Measurements from ENCODE around the gene NECTIN1.

NECTIN1 gene, protein sequence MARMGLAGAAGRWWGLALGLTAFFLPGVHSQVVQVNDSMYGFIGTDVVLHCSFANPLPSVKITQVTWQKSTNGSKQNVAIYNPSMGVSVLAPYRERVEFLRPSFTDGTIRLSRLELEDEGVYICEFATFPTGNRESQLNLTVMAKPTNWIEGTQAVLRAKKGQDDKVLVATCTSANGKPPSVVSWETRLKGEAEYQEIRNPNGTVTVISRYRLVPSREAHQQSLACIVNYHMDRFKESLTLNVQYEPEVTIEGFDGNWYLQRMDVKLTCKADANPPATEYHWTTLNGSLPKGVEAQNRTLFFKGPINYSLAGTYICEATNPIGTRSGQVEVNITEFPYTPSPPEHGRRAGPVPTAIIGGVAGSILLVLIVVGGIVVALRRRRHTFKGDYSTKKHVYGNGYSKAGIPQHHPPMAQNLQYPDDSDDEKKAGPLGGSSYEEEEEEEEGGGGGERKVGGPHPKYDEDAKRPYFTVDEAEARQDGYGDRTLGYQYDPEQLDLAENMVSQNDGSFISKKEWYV

DNA sequence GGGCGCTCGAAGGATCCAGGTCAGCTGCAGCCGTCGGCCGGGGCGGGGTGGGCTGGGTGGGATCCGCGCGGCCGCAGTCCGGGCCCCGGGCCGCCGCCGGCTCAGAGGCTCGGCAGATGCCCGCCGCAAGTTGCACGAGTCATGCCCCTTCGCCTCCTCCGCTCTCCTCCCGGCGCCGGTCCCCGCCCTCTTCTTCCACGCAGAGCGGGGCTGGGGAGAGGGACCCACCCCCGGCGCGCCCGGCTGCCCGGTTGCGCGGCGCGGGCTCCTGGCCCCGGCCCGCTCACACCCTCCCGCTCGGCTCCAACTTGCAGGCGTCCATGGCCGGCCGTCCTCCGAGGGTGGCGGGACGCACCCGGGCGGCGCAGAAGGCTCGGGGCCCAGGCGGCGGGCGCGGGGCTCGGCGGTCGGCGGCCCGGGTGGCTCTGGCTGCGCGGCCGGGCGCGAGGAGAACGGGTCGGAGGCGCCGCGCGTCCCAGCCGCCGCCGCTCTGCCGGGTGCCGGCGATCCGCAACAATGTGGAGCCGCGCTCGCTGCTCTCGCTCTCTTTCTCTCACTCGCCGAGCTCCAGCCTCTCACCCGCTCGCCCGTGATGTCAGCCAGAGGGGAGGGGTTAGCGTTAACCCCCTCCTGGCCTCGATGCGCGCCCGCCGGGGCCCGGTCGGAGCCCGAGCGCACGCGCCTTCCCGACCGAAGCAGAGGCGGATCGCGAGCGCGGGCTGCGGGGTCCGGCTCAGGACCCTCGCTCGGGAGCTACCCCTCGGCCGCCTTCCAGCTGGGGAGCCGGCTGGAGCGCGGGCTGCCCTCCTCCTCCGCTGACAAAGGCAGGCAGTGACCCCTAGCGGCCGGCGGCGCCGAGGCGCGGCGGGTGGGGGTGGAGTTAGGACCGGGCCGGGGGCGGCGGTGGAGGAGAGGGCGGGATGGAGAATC lies at the start of gene NECTIN1:
TSS of gene NECTIN1 (minus strand) at position 550 of the 930 bp plus-strand sequence. CDS start 647 bp downstream, outside the sequence.
- DNase-seq: peak; percentile 66

DNA sequence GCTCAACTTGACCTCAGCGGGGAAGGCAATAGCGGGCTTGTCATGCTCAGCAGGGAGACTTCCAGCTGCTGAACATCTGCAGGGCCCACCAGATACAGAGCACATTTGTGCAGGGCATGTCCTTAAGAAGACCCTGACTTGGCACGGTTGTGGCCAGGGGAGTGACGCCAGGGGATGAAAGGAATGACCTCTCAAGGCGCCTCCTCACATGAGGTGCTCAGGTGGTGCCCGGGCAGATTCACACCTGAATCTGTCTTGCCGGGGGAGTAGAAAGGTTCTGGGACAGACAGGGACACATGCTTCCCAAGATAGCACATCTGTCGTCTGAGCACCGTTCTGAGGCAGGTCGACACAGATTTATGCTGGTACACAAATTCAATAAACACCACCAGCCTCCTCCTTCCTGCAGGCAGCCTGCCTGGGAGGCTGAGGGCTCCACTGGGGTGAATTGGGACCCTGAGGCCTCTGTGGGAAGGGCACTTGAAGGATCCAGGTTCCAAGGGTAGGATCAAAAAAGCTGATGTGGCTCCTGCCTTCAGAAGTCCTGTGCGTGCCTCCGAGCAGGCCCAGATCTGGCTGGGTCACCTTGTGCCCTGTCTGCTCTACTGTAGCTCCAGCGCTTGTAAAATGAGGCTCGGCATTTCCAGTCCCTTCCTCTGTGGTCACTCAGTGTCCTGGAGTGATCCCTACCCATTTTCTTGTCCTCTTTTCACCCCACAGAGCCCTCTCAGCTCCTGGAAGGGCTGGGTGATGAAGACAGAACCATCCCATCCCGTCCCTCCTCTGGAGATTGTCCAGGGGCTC lies 49.6 kb upstream of the NECTIN1 start:
- DNase-seq: no peak

DNA sequence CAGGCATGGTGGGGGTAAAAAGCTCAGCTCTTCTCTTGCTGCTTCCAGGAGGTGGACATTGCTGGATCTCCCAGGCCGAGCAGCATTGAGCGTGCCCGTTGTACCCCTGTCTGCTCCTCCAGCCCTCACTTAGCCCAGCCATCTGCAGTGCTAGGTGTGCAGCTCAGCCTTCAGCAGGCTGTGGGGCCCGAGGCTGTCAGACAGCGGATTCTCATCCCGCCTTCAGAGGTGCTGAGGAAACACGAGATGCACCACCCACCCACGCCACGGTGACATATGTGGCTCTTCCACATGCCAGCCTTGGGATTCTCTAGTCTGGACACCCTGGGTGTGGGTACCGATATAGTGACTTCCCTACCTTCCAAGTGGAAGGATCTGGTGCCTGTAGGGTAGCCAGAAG lies 48.9 kb upstream of the NECTIN1 start:
- no peak for DNase-seq

GRCh38 chr11:119776651-119777050 lies 47.7 kb upstream of the NECTIN1 start:
- DNase-seq: no peak

DNA sequence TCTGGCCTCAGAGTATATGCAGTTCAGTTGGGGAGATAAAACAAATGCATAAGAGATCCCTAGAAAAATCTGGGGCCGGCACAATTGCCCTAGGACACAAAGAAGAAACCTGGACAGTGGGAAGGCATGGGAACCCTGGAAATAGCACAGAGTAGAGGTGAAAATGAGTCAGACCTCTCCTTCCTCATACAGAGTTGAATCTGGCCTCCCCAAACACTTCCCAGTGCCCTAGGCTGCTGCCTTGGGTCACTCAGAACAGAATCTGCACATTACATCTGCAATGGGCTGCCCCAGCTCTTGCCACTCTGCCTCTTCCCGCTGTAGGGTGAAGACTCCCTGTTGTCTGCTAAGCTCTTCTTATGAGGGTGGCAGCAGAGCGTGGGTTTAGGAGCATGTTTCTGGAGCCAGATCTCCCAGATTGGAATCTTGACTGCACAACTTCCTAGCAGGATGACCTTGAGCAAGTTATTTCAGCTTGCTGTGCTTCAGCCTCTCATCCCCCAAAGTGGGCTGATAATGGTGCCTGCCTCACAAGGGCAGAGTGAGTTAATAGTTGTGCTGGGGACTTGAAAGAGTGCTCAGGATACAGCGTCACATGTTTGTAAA lies 47.1 kb upstream of the NECTIN1 start:
- no peak for DNase-seq

- no peak for DNase-seq
Measured at GRCh38 chr11:119774172-119774763, 45.3 kb upstream of the NECTIN1 start.

DNA sequence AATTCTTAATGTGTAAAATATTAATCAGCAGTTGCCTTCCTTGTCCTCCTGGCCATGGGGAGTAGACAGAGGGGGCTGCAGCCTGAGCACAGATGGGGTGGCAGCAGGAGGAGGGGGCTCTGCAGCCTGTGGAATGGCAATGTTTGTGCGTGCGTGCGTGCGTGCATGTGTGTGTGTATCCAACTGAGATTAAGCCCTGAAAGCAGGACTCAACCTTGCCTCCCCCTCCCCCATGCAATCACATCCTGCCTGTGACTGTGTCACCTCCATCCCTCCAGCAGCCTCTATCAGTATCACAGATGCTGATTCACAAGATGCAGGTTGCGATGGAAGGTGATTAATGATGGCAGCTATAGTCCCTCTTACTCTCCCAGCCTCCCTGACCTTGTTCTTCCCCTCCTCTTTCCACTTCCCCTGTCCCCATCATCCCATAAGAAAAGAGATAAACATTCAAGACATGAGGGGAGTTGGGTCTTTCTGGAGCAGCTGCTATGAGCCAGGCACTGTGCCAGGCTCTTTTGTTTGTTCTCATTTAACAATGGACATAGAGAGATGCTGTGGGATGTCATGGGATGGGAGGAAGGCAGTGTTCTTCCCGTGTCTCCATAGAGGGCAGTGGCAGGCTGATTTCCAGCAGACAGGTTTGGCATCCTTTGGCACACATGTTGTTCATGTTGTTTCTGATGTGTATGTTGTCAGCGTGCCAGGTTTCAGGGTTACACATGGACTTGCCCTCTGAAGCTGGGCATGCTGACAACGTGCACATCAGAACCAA lies 43.8 kb upstream of the NECTIN1 start:
- DNase-seq: no peak

GRCh38 chr11:119772076-119772475 lies 43.1 kb upstream of the NECTIN1 start:
- DNase-seq: no peak

DNA sequence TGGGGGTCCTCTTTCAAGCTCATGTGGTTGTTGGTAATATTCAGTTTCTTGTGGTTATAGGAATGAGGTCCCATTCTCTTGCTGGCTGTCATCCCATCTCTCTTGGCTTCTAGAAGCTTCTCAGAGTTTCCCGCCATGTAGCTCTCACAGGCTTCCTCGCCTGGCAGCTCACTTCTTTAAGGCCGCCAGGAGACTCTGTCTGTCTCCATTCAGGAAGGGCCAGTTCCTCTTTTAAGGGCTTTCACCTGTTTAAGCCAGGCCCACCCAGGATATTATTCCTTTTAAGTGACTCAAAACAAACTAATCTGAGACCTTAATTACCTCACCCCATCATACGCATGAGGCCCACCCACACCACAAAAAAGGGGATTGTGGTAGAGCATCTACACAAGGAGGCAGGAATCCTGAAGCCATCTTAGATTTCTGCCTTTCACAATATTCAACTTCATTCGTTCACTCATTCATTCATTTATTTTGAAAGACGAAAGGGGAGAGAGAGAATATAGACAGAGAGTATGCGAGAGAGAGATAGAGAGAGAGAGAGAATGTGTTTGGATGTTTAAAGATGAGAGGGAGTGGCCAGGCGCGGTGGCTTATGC lies 42.3 kb upstream of the NECTIN1 start:
- no peak for DNase-seq

GRCh38 chr11:119765628-119766027 lies 36.6 kb upstream of the NECTIN1 start:
- DNase-seq: no peak

- peak; percentile 95 for DNase-seq
Measured at GRCh38 chr11:119764108-119764868, 35.3 kb upstream of the NECTIN1 start.

DNA sequence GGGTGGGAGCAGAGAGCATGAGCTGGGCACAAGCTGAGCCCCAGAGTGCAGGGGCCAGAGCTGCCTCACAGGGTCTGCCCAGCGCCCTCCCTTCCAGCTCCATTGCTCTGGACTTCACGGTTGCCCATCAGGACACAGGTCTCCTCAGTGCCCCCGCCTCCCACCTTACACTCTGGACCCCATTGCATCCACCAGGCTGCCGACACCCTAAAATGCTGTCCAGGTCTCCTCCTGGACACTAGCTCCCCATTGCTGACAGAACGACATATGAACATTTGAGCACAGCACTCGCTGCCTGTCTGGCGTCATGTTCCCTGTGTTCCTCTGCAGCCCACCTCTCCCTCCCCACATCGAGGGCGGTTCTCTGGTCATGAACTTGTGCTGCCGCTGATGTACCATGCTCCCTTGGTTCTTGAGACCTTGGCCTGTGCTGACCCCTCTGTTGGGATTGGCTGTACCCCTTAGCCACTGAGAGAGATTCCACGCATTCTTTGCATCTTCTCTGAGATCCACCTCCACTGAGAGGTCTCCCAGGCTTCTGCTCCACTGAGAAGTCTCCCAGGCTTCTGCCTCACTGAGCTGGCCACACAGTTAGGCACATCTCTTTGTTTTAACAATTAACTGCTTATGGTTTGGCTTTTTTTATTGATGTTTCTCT lies 34.2 kb upstream of the NECTIN1 start:
- no peak for DNase-seq

DNA sequence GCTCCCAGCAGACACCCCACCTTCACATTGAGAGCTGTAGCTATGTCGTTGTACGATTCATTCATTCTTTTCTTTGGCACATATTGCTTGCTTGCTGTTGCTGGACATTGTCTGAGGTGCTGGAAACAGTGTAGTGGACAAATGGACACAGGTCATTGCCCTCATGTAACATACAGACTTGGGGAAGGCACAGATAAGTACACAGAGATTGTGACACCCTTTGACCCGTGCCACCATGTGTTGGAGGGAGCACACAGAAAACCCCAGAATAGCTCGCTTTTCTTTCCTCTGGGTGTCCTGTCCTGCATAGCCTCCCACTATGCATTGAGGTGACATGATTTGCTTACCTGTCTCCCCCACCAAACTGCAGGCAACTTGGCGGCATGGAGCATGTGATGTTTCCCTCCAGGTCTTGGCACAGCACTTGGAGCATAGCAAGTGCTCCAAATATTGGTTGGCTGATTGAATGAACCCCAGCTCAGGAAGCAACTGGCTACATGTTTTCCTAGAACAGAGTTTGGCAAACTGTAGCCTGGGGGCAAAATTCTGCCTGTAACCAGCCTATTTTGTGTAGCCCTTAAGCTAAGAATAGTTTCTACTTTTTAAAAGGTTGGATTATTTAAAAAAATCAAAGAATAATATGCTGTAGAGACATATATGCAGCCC lies 30.9 kb upstream of the NECTIN1 start:
- no peak for DNase-seq

GRCh38 chr11:119759324-119759723 lies 30.3 kb upstream of the NECTIN1 start:
- peak; percentile 22 for DNase-seq

- DNase-seq: no peak
Measured at GRCh38 chr11:119758291-119758690, 29.3 kb upstream of the NECTIN1 start.

DNA sequence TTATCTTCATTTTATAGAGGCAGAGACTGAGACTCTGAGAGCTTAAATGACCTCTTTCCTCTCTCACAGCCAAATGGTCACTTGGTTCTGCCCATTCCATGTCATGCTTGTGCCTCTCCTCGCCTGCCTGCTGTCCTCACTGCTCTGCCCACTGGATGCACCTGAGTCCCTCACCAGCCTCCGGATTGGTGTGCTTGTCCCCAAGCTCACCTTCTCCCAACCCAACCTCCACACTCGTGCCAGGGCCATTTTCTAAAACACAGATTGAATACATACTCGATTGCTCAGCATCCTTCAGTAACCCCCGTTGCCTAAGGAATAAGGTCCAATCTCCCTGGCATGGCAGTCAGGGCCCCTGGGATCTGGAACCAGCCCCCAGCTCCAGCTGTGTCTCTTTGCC lies 28.4 kb upstream of the NECTIN1 start:
- DNase-seq: no peak

DNA sequence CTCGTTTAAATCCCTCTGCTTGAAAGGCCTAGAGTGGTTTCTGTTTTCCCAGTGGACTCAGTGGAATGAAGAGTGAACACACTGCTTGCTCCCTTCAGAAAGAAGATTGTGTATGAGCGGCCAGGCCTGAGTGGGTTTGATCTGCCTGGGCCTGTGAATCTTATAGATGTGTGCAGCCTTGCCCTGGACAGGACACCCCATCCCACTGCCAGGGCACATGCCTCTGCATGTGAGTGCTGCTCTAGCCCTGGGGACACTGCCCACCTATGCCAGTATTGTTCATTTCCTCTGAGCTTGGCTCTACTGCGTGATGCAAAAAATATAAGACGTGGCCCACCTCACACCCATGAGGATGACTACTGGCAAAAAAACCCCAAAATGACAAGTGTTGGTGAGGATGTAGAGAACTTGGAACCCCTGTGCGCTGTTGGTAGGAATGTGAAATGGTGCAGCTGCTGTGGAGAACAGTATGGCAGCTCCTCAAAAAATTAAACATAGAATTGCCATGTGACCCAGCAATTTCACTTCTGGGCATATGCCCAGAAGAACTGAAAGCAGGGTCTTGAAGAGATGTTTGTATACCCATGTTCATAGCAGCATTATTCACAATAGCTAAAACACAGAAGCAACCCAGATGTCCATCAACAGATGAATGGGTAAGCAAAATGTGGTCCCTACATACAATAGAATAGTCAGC lies 27.3 kb upstream of the NECTIN1 start:
- DNase-seq: no peak

Measured in DMS79 (cell line).